GM19238 (cell line): ENCODE measurements around the gene FAM187B.

Source experiments
- DNase-seq: peaks from one replicate; pipeline ENCODE4 v3.0.0; 2011; ENCODE audit warnings: low spot score; ENCODE audit not compliant: insufficient read length

The FAM187B gene

GRCh38 chr19:35179830-35180229, 48.7 kb downstream of the FAM187B start:
- no peak for DNase-seq

GRCh38 chr19:35178701-35179100, 49.8 kb downstream of the FAM187B start:
- DNase-seq: no peak

DNA sequence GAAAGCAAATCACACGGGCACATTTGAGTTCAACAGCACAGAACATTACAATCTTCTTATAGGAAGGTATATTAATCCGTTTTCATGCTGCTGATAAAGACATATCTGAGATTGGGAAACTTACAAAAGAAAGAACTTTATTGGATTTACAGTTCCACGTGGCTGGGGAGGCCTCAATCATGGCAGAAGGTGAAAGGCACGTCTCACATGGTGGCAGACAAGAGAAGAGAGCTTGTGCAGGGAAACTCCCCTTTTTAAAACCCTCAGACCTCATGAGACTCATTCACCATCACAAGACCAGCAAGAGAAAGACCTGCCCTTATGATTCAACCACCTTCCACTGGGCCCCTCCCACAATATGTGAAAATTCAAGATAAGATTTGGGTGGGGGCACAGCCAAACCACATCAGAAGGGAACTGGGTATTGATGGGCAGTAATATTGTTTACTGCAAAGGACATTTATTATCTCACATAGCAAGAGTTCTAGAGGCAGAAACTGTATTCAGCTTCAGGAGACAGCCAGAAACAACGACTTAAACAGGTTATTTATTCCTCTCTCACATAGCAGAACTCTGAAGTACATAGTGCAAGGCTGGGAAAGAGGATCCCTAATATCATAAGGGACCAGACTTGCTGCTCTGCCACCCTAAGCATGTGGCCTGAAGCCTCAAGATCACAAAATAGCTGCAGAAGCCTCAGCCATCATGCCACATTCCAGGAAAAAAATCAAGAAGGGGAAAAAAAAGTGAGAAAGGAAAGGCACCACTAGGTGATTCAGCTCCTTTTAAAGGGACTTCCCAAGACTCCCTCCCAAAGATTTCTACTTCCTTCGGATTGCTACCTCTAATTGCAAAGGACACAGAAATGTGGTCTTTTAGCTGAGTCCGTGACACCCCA, 50.9 kb downstream of the FAM187B start:
- DNase-seq: no peak

- no peak for DNase-seq
Measured at GRCh38 chr19:35176181-35176570, 52.4 kb downstream of the FAM187B start.
